Erythroblast (primary cell): Measurements from ENCODE around the gene RPS6KA5.

ENCODE experiments used
- GATA1 ChIP-seq: IDR thresholded peaks from 2 replicates; pipeline ENCODE4 v1.6.1; 2011; ENCODE audit warnings: low read depth, mild to moderate bottlenecking, control low read depth, low read length, moderate library complexity
- POLR2A ChIP-seq: IDR thresholded peaks from 2 replicates; pipeline ENCODE4 v1.6.1; 2011; ENCODE audit warnings: mild to moderate bottlenecking, low read length

- TF ChIP-seq POLR2A (no peak), GATA1 (no peak)
These were observed 51.6 kb downstream of the RPS6KA5 start for GRCh38 chr14:91008759-91009409.
